Measurements from ENCODE around the gene COQ2. TPM values are rescaled to one million over a fixed set of nuclear protein-coding genes. Genes with fewer than 3 reads are reported as not detected.

Gene COQ2
- total RNA-seq (2016; rRNA removed; fragmentation: Illumina TruSeq; extraction: Trizol): 16.4 and 17.3 TPM in 2 replicates
- total RNA-seq (2016; cell fraction: cytosol; rRNA removed; fragmentation: Illumina TruSeq; extraction: Trizol; ENCODE audit: low read depth): 9.0 and 11.1 TPM in 2 replicates
- total RNA-seq (2016; cell fraction: insoluble cytoplasmic fraction; rRNA removed; fragmentation: Illumina TruSeq; extraction: Trizol): 15.4 and 18.9 TPM in 2 replicates
- 11.9 and 12.0 TPM in 2 replicates for total RNA-seq (2016; cell fraction: membrane; rRNA removed; fragmentation: Illumina TruSeq; extraction: Trizol)
- total RNA-seq (2016; cell fraction: nucleus; rRNA removed; fragmentation: Illumina TruSeq; extraction: Trizol): 17.7 and 19.0 TPM in 2 replicates
- polyA plus RNA-seq (2011; rRNA removed): 8.2 and 10.1 TPM in 2 replicates
- polyA plus RNA-seq (2011; cell fraction: cytosol; rRNA removed): 6.9 and 8.4 TPM in 2 replicates
- polyA plus RNA-seq (2011; cell fraction: nucleus; rRNA removed): 3.6 TPM in 2 replicates
- 3.2 and 6.3 TPM in 2 replicates for polyA plus RNA-seq (2012)
- polyA plus RNA-seq (2016; cell fraction: cytosol; fragmentation: Illumina TruSeq; extraction: Trizol; ENCODE audit: low read depth): 6.6 and 7.7 TPM in 2 replicates
- 14.8 and 18.0 TPM in 2 replicates for polyA plus RNA-seq (2016; cell fraction: insoluble cytoplasmic fraction; fragmentation: Illumina TruSeq; extraction: Trizol; ENCODE audit: low read depth)
- 7.8 and 9.6 TPM in 2 replicates for polyA plus RNA-seq (2016; cell fraction: membrane; fragmentation: Illumina TruSeq; extraction: Trizol; ENCODE audit: low read depth)
- polyA plus RNA-seq (2016; cell fraction: nucleus; fragmentation: Illumina TruSeq; extraction: Trizol; ENCODE audit: insufficient read depth, low read depth): 21.1 and 24.4 TPM in 2 replicates
- 11.1 and 21.4 TPM in 2 replicates for polyA minus RNA-seq (2011; rRNA and poly(A)+ RNA removed; ENCODE audit: low replicate concordance)
- polyA minus RNA-seq (2011; cell fraction: cytosol; rRNA and poly(A)+ RNA removed): 4.1 and 4.9 TPM in 2 replicates
- polyA minus RNA-seq (2011; cell fraction: nucleus; rRNA and poly(A)+ RNA removed): 14.9 and 18.2 TPM in 2 replicates
- Bru-seq, nascent RNA: percentile 69 among the genes with signal in this experiment
- BruChase-seq, experiment 1, labeled RNA remaining after a 6-hour chase: percentile 65 among the genes with signal in this experiment
- BruChase-seq, experiment 2, labeled RNA remaining after a 2-hour chase: percentile 62 among the genes with signal in this experiment
- long read RNA-seq, experiment 1, transcript COQ2-206 (7 exons, 1,641 nt): major isoform, 25 of 29 reads
- long read RNA-seq, experiment 1, partial matches to known transcripts: 1 of 29 reads
- long read RNA-seq, experiment 1, other reads (novel, unspliced or antisense): 3 of 29 reads
- long read RNA-seq, experiment 2, partial matches to known transcripts: 7 of 14 reads
- long read RNA-seq, experiment 2, other reads (novel, unspliced or antisense): 3 of 14 reads

DNA sequence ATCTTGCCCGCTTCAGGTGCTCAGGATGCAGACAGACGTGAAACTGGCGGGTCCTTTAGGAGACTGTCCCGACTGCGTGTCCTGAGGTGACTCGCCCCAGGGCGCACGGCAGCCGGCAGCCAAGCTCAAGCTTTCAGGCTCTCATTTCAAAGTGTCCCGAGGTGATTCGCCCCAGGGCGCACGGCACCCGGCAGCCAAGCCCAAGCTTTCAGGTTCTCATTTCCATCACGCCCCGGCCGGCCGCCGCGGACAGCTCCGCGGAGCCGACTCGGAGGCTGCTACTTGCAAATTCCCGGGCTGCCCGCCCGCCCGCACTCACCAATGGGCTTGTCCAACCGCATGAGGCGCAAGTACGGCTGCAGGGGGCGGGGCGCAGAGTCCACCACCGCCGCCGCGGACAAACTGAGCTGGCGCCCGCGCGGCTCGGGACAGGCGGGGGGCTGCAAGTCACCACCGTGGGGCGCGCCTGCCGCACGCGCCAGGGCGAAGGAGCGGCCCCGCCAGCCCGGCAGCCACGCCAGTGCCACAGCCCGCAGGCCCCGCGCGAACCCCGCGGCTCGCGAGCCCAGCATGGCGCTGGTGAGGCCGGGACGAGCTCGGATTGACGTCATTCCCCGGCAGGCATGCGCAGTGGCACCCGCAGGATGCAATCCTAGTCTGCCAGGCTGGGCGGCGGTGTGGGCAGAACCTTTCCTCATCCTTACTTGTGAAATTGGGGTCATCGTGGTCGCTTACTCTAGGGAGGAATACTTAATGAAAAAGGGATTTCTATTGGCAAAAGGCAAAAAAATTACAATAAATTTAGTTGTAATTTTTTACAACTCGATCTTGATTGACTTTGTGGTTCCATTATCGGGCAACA is at the start of gene COQ2:
TSS of gene COQ2 (minus strand) at position 606 of the 862 bp plus-strand sequence. CDS start at position 572, 34 bp downstream.
- H4K20me1 ChIP-seq (ENCODE audit: insufficient read depth, low read length): 0 out of 2 replicates have a peak, but pooled peaks cover 3% of the 10 kb centered on the region
- H2AFZ ChIP-seq (ENCODE audit: low read length): peak within 1 kb of the TSS; percentile 100
- intact Hi-C loops (cut with micrococcal nuclease; ENCODE audit: unreplicated experiment): loop anchor here (1.0 to 10.0 kb wide), 6 partner anchors 78 to 400 kb away; partner anchors contain the start of genes ABRAXAS1, HELQ and MRPS18C
- 1% methylated on average over 11 of the region's 76 CpGs for WGBS (ENCODE audit: low lambda C conversion rate)
- peaks cover 41% of the 10 kb centered on the region for H3K4me1 ChIP-seq (ENCODE audit: insufficient read depth, low read length)
- ChIA-PET CTCF (ENCODE audit: low intra/inter-chr PET ratio, low total read pairs) (no interaction called here), POLR2A (interaction anchor here (0.8 to 1.5 kb wide), 13 partner anchors 9 to 273 kb away, joined by 3 to 12 read pairs (median 4); partner anchors contain the start of genes COPS4, HELQ, LIN54 and MRPS18C)
- no peaks in the 10 kb centered on the region for H3K27me3 ChIP-seq (ENCODE audit: control insufficient read depth in 1 of 2, insufficient read depth in 2 of 2, low read length in 2 of 2)
- peak within 1 kb of the TSS; percentile 84 for H3K9ac ChIP-seq (ENCODE audit: insufficient read depth, low read depth, low read length)
- peak within 1 kb of the TSS; percentile 87 for H3K27ac ChIP-seq (ENCODE audit: extremely low read length, insufficient read depth, low read length)
- peak; percentile 96 for ATAC-seq
- no peaks in the 10 kb centered on the region for H3K9me3 ChIP-seq (ENCODE audit: low read length)
- DNase-seq (ENCODE audit: low spot score): peak; percentile 86
- H3K36me3 ChIP-seq (replicated peaks in 1 of 2; ENCODE audit: control insufficient read depth in 1 of 2, insufficient read depth in 2 of 2, low read length in 2 of 2): no peaks in the 10 kb centered on the region
- H3K79me2 ChIP-seq (ENCODE audit: insufficient read depth, low read length): peaks cover 4% of the 10 kb centered on the region
- peak; percentile 84 for FAIRE-seq
- BruUV-seq (replicated peaks): no TSS peak
- H3K4me2 ChIP-seq (ENCODE audit: low read depth, low read length): peak within 1 kb of the TSS; percentile 89
- in situ Hi-C loops (cut with HindIII; ENCODE audit: extremely low pct_ligation_motif_present, low pct_unique_long_range_greater_than_20kb): no loop called here
- H3K4me3 ChIP-seq (replicated peaks in 1 of 3; ENCODE audit: insufficient read depth in 1 of 3, low read depth in 2 of 3, low read length in 3 of 3): peak within 1 kb of the TSS; percentile 63 to 78 (median 73)
- TF ChIP-seq ZNF430 (CRISPR knock-in tag; IDR thresholded peaks at IDR 0.05) (0 out of 2 replicates have a peak, but pooled peaks have one; percentile 28), ZMAT3 (CRISPR knock-in tag; conservative IDR thresholded peaks at IDR 0.05) (peak; percentile 71; the same call in 1 of the 2 replicates), GTF2F1 (IDR thresholded peaks at IDR 0.05; ENCODE audit: low read length) (no peak), NKX3-1 (CRISPR knock-in tag; IDR thresholded peaks at IDR 0.05) (peak; percentile 40; the same call in 1 of the 2 replicates), MBD4 (IDR thresholded peaks at IDR 0.05; ENCODE audit: borderline replicate concordance, low read length) (no peak), MXI1 (IDR thresholded peaks at IDR 0.05; ENCODE audit: borderline replicate concordance, low read depth, low read length) (peak; percentile 82; the same call in 1 of the 3 replicates), SMARCE1 (IDR thresholded peaks at IDR 0.05; ENCODE audit: borderline replicate concordance) (no peak), RBAK (CRISPR knock-in tag; IDR thresholded peaks at IDR 0.05) (no peak), IRF2 (CRISPR knock-in tag; IDR thresholded peaks at IDR 0.05) (no peak; the same call in 1 of the 2 replicates), KLF12 (CRISPR knock-in tag; IDR thresholded peaks at IDR 0.05; ENCODE audit: borderline replicate concordance) (peak; percentile 83; the same call in 1 of the 2 replicates), FOXP4 (CRISPR knock-in tag; IDR thresholded peaks at IDR 0.05) (no peak), ZNF326 (CRISPR knock-in tag; IDR thresholded peaks at IDR 0.05; ENCODE audit: borderline replicate concordance) (no peak)
- TF ChIP-seq, protein P1, sequence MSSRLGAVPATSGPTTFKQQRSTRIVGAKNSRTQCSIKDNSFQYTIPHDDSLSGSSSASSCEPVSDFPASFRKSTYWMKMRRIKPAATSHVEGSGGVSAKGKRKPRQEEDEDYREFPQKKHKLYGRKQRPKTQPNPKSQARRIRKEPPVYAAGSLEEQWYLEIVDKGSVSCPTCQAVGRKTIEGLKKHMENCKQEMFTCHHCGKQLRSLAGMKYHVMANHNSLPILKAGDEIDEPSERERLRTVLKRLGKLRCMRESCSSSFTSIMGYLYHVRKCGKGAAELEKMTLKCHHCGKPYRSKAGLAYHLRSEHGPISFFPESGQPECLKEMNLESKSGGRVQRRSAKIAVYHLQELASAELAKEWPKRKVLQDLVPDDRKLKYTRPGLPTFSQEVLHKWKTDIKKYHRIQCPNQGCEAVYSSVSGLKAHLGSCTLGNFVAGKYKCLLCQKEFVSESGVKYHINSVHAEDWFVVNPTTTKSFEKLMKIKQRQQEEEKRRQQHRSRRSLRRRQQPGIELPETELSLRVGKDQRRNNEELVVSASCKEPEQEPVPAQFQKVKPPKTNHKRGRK (CRISPR knock-in tag; IDR thresholded peaks at IDR 0.05): no peak
- TF ChIP-seq, protein P2, sequence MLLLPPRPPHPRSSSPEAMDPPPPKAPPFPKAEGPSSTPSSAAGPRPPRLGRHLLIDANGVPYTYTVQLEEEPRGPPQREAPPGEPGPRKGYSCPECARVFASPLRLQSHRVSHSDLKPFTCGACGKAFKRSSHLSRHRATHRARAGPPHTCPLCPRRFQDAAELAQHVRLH (CRISPR knock-in tag; IDR thresholded peaks at IDR 0.05; ENCODE audit: borderline replicate concordance, low read depth): peak; percentile 25; the same call in 1 of the 2 replicates

Measured in HepG2 (cell line).